ENCODE data around the gene LONP1. TPM values are rescaled to one million over a fixed set of nuclear protein-coding genes. Genes with fewer than 3 reads are reported as not detected.
A peak's percentile ranks its signal among the peaks of the same experiment; 100 is the strongest.

The LONP1 gene
- total RNA-seq, 5 donors from 2014 or later (not counting 1 experiment from before 2014, with no cell fraction given): 70.0 to 83.9 (median 81.8) TPM

GRCh38 chr19:5682107-5682482 is 37.9 kb downstream of the LONP1 start:
- H3K4me1 ChIP-seq (ENCODE audit: control insufficient read depth in 1 of 2, extremely low read depth in 1 of 2, insufficient read depth in 2 of 2, low read length in 2 of 2): peaks cover 5 to 36% of the 10 kb centered on the region in 2 experiments
- Mint-ChIP-seq H3K4me3 (peak overlapping the region; percentile 50 to 84 (median 56)), H3K9me3 (no peaks in the 10 kb centered on the region), H3K27me3 (no peaks in the 10 kb centered on the region), H3K4me1 (peaks cover 31 to 41% (median 38%) of the 10 kb centered on the region in 3 donors), H3K36me3 (no peaks in the 10 kb centered on the region), H3K27ac (peak overlapping the region; percentile 12 to 60)
- H3K36me3 ChIP-seq (ENCODE audit: control insufficient read depth in 2 of 2, extremely low read depth in 1 of 2, insufficient read depth in 1 of 2, low read length in 1 of 2): peaks cover 3% of the 10 kb centered on the region in 2 donors
- H3K27me3 ChIP-seq (replicated peaks in 1 of 2; ENCODE audit: control insufficient read depth in 2 of 2, extremely low read depth in 1 of 2, insufficient read depth in 2 of 2, low read length in 1 of 2): no peaks in the 10 kb centered on the region
- ChIA-PET POLR2A (no interaction called here), CTCF (no interaction called here)
- no peak overlapping the region for H3K4me3 ChIP-seq (ENCODE audit: control insufficient read depth in 1 of 2, extremely low read depth in 1 of 2, low read length in 1 of 2)
- DNase-seq (no peak), ATAC-seq (replicated peaks in 1 of 4) (no peak)
- H3K9me3 ChIP-seq: no peaks in the 10 kb centered on the region
- WGBS (ENCODE audit: insufficient coverage): 95% methylated on average over 3 of the region's 3 CpGs
- H3K27ac ChIP-seq (ENCODE audit: low read length): no peak overlapping the region

- ChIA-PET CTCF (no interaction called here), POLR2A (no interaction called here)
- Histone ChIP-seq H3K4me1 (ENCODE audit: control insufficient read depth in 1 of 2, extremely low read depth in 1 of 2, insufficient read depth in 2 of 2, low read length in 2 of 2) (peaks cover 5 to 31% of the 10 kb centered on the region in 2 experiments), H3K27ac (ENCODE audit: low read length) (no peak overlapping the region), H3K36me3 (ENCODE audit: control insufficient read depth in 2 of 2, extremely low read depth in 1 of 2, insufficient read depth in 1 of 2, low read length in 1 of 2) (peaks cover 3% of the 10 kb centered on the region in 2 donors), H3K9me3 (no peaks in the 10 kb centered on the region), H3K27me3 (replicated peaks in 1 of 2; ENCODE audit: control insufficient read depth in 2 of 2, extremely low read depth in 1 of 2, insufficient read depth in 2 of 2, low read length in 1 of 2) (no peaks in the 10 kb centered on the region), H3K4me3 (ENCODE audit: control insufficient read depth in 1 of 2, extremely low read depth in 1 of 2, low read length in 1 of 2) (peak overlapping the region; percentile 79 to 80)
- Mint-ChIP-seq H3K9me3 (no peaks in the 10 kb centered on the region), H3K36me3 (no peaks in the 10 kb centered on the region), H3K27me3 (no peaks in the 10 kb centered on the region), H3K4me1 (peaks cover 31 to 40% (median 36%) of the 10 kb centered on the region in 3 donors), H3K27ac (peak overlapping the region; percentile 52 to 64), H3K4me3 (peak overlapping the region; percentile 50 to 84 (median 56))
- ATAC-seq (replicated peaks in 1 of 4): no peak
- no peak for DNase-seq
- WGBS (ENCODE audit: insufficient coverage): 70% methylated on average over 14 of the region's 17 CpGs
Observed at GRCh38 chr19:5681391-5682106, 38.4 kb downstream of the LONP1 start.

- peaks cover 5 to 25% of the 10 kb centered on the region in 2 experiments for H3K4me1 ChIP-seq (ENCODE audit: control insufficient read depth in 1 of 2, extremely low read depth in 1 of 2, insufficient read depth in 2 of 2, low read length in 2 of 2)
- Mint-ChIP-seq H3K27me3 (no peaks in the 10 kb centered on the region), H3K4me1 (peaks cover 28 to 32% (median 32%) of the 10 kb centered on the region in 3 donors), H3K36me3 (no peaks in the 10 kb centered on the region), H3K9me3 (no peaks in the 10 kb centered on the region), H3K4me3 (peak within 1 kb of the TSS; percentile 84 to 97 (median 90)), H3K27ac (peak within 1 kb of the TSS; percentile 97 to 100)
- POLR2A ChIA-PET: no interaction called here
- H3K4me3 ChIP-seq (ENCODE audit: control insufficient read depth in 1 of 2, extremely low read depth in 1 of 2, low read length in 1 of 2): peak within 1 kb of the TSS; percentile 79 to 80
- under 1% methylated on average over 90 of the region's 94 CpGs for WGBS (ENCODE audit: insufficient coverage)
- H3K27ac ChIP-seq (ENCODE audit: low read length): peak within 1 kb of the TSS; percentile 99
- no peaks in the 10 kb centered on the region for H3K9me3 ChIP-seq
- DNase-seq (peak; percentile 96 to 99 (median 99)), ATAC-seq (replicated peaks in 1 of 4) (peak; percentile 94 to 96 (median 95))
- peaks cover 3% of the 10 kb centered on the region in 2 donors for H3K36me3 ChIP-seq (ENCODE audit: control insufficient read depth in 2 of 2, extremely low read depth in 1 of 2, insufficient read depth in 1 of 2, low read length in 1 of 2)
- CTCF ChIA-PET: no interaction called here
- no peaks in the 10 kb centered on the region for H3K27me3 ChIP-seq (replicated peaks in 1 of 2; ENCODE audit: control insufficient read depth in 2 of 2, extremely low read depth in 1 of 2, insufficient read depth in 2 of 2, low read length in 1 of 2)
Observed at GRCh38 chr19:5680437-5681368, 39.2 kb downstream of the LONP1 start, which contains the start of the genes HSD11B1L and MICOS13. HSD11B1L (plus strand) TSS chr19:5681027; CDS start chr19:5684833, 3,806 bp downstream. MICOS13 (minus strand) TSS chr19:5680516; CDS start chr19:5680486, 30 bp downstream.

- Mint-ChIP-seq H3K36me3 (no peaks in the 10 kb centered on the region), H3K9me3 (no peaks in the 10 kb centered on the region), H3K4me1 (peaks cover 28 to 32% (median 32%) of the 10 kb centered on the region in 3 donors), H3K4me3 (peak overlapping the region; percentile 84 to 97 (median 90)), H3K27me3 (no peaks in the 10 kb centered on the region), H3K27ac (peak overlapping the region; percentile 97 to 100)
- H3K27me3 ChIP-seq (replicated peaks in 1 of 2; ENCODE audit: control insufficient read depth in 2 of 2, extremely low read depth in 1 of 2, insufficient read depth in 2 of 2, low read length in 1 of 2): no peaks in the 10 kb centered on the region
- no peaks in the 10 kb centered on the region for H3K9me3 ChIP-seq
- peak overlapping the region; percentile 99 for H3K27ac ChIP-seq (ENCODE audit: low read length)
- ATAC-seq (replicated peaks in 1 of 4) (no peak), DNase-seq (no peak)
- ChIA-PET POLR2A (no interaction called here), CTCF (no interaction called here)
- H3K4me1 ChIP-seq (ENCODE audit: control insufficient read depth in 1 of 2, extremely low read depth in 1 of 2, insufficient read depth in 2 of 2, low read length in 2 of 2): peaks cover 5 to 25% of the 10 kb centered on the region in 2 experiments
- H3K36me3 ChIP-seq (ENCODE audit: control insufficient read depth in 2 of 2, extremely low read depth in 1 of 2, insufficient read depth in 1 of 2, low read length in 1 of 2): peaks cover 3% of the 10 kb centered on the region in 2 donors
- H3K4me3 ChIP-seq (ENCODE audit: control insufficient read depth in 1 of 2, extremely low read depth in 1 of 2, low read length in 1 of 2): peak overlapping the region; percentile 79 to 80
- WGBS (ENCODE audit: insufficient coverage): 0% methylated on average over 14 of the region's 23 CpGs
Observed at GRCh38 chr19:5680084-5680436, 39.9 kb downstream of the LONP1 start.

GRCh38 chr19:5679289-5680083 is 40.5 kb downstream of the LONP1 start:
- Mint-ChIP-seq H3K9me3 (no peaks in the 10 kb centered on the region), H3K36me3 (no peaks in the 10 kb centered on the region), H3K4me3 (peak overlapping the region; percentile 84 to 97 (median 90)), H3K27me3 (no peaks in the 10 kb centered on the region), H3K27ac (peak overlapping the region; percentile 97 to 100), H3K4me1 (peaks cover 28 to 32% (median 32%) of the 10 kb centered on the region in 3 donors)
- H3K9me3 ChIP-seq: no peaks in the 10 kb centered on the region
- 40% methylated on average over 21 of the region's 26 CpGs for WGBS (ENCODE audit: insufficient coverage)
- H3K27me3 ChIP-seq (replicated peaks in 1 of 2; ENCODE audit: control insufficient read depth in 2 of 2, extremely low read depth in 1 of 2, insufficient read depth in 2 of 2, low read length in 1 of 2): no peaks in the 10 kb centered on the region
- DNase-seq: no peak
- ChIA-PET CTCF (no interaction called here), POLR2A (no interaction called here)
- H3K36me3 ChIP-seq (ENCODE audit: control insufficient read depth in 2 of 2, extremely low read depth in 1 of 2, insufficient read depth in 1 of 2, low read length in 1 of 2): peaks cover 3% of the 10 kb centered on the region in 2 donors
- peak overlapping the region; percentile 99 for H3K27ac ChIP-seq (ENCODE audit: low read length)
- peak overlapping the region; percentile 79 to 80 for H3K4me3 ChIP-seq (ENCODE audit: control insufficient read depth in 1 of 2, extremely low read depth in 1 of 2, low read length in 1 of 2)
- ATAC-seq (replicated peaks in 1 of 4): no peak
- H3K4me1 ChIP-seq (ENCODE audit: control insufficient read depth in 1 of 2, extremely low read depth in 1 of 2, insufficient read depth in 2 of 2, low read length in 2 of 2): peaks cover 5 to 25% of the 10 kb centered on the region in 2 experiments

Measured in T-cell (primary cell).